HepG2 (cell line): ENCODE results near the gene SNAP25. TPM values are rescaled to one million over a fixed set of nuclear protein-coding genes. Genes with fewer than 3 reads are reported as not detected.

Experiments used
- ATF3 ChIP-seq: sonication (generic); formaldehyde crosslinking; IDR thresholded peaks from 2 replicates; pipeline ENCODE4 v1.4.0; 2020; ENCODE audit warnings: missing genetic modification reagents
- ATM ChIP-seq: fragments of 450-650 bp; IDR thresholded peaks from 2 replicates; pipeline ENCODE4 v1.7.1; 2017; ENCODE audit warnings: mild to moderate bottlenecking, borderline replicate concordance
- BATF2 ChIP-seq: sonication (generic); formaldehyde crosslinking; IDR thresholded peaks from 2 replicates; pipeline ENCODE4 v1.8.0; 2022; ENCODE audit warnings: mild to moderate bottlenecking, missing genetic modification reagents, moderate library complexity
- GATAD2A ChIP-seq: IDR thresholded peaks from 2 replicates; pipeline ENCODE4 v1.6.1; 2016
- HMG20A ChIP-seq: IDR thresholded peaks from 2 replicates; pipeline ENCODE4 v1.6.1; 2016; ENCODE audit warnings: borderline replicate concordance
- KDM1A ChIP-seq: IDR thresholded peaks from 2 replicates; pipeline ENCODE4 v1.6.1; 2016; ENCODE audit warnings: missing compliant biosample characterization
- MTF2 ChIP-seq: sonication (generic); formaldehyde crosslinking; IDR thresholded peaks from 2 replicates; pipeline ENCODE4 v1.5.0; 2020; ENCODE audit warnings: missing genetic modification reagents, borderline replicate concordance
- NRL ChIP-seq: sonication (generic); formaldehyde crosslinking; IDR thresholded peaks from 2 replicates; pipeline ENCODE4 v1.5.0; 2020; ENCODE audit warnings: missing genetic modification reagents, mild to moderate bottlenecking, moderate library complexity, borderline replicate concordance
- SMARCE1 ChIP-seq: fragments of 450-650 bp; IDR thresholded peaks from 2 replicates; pipeline ENCODE4 v1.6.1; 2017; ENCODE audit warnings: borderline replicate concordance
- SRSF4 ChIP-seq: fragments of 200-400 bp; formaldehyde crosslinking; IDR thresholded peaks from one replicate; pipeline ENCODE4 v1.6.1; 2018; ENCODE audit warnings: mild to moderate bottlenecking, low read depth, low read length, moderate library complexity; ENCODE audit not compliant: poor library complexity, severe bottlenecking
- ZBTB33 ChIP-seq: sonication (generic); formaldehyde crosslinking; IDR thresholded peaks from 2 replicates; pipeline ENCODE4 v1.4.0; 2020; ENCODE audit warnings: missing genetic modification reagents
- ZBTB37 ChIP-seq: sonication (generic); formaldehyde crosslinking; IDR thresholded peaks from 2 replicates; pipeline ENCODE4 v1.4.0; 2020; ENCODE audit warnings: mild to moderate bottlenecking, missing genetic modification reagents
- ZBTB38 ChIP-seq: sonication (generic); formaldehyde crosslinking; IDR thresholded peaks from 2 replicates; pipeline ENCODE4 v1.5.1; 2020; ENCODE audit warnings: mild to moderate bottlenecking, missing genetic modification reagents
- ZFP37 ChIP-seq: sonication (generic); formaldehyde crosslinking; IDR thresholded peaks from 2 replicates; pipeline ENCODE4 v1.4.0; 2020; ENCODE audit warnings: missing genetic modification reagents, borderline replicate concordance
- ZKSCAN5 ChIP-seq: sonication (generic); formaldehyde crosslinking; IDR thresholded peaks from 2 replicates; pipeline ENCODE4 v1.5.1; 2020; ENCODE audit warnings: mild to moderate bottlenecking, missing genetic modification reagents
- ZNF180 ChIP-seq: sonication (generic); formaldehyde crosslinking; IDR thresholded peaks from 2 replicates; pipeline ENCODE4 v1.4.0; 2020; ENCODE audit warnings: low read depth, missing genetic modification reagents, borderline replicate concordance
- ZNF337 ChIP-seq: sonication (generic); formaldehyde crosslinking; IDR thresholded peaks from 2 replicates; pipeline ENCODE4 v1.5.1; 2020; ENCODE audit warnings: missing genetic modification reagents, low read depth, mild to moderate bottlenecking, borderline replicate concordance
- ZNF33A ChIP-seq: sonication (generic); formaldehyde crosslinking; IDR thresholded peaks from 2 replicates; pipeline ENCODE4 v1.5.1; 2020; ENCODE audit warnings: missing genetic modification reagents, mild to moderate bottlenecking, moderate library complexity, borderline replicate concordance
- ZNF609 ChIP-seq: sonication (generic); formaldehyde crosslinking; IDR thresholded peaks from 2 replicates; pipeline ENCODE4 v1.4.0; 2020; ENCODE audit warnings: mild to moderate bottlenecking, missing genetic modification reagents, borderline replicate concordance
- polyA plus RNA-seq, 8 experiments: library from polyadenylated mRNA; depleted of rRNA in 3 of 8; stranded (reverse) in 7 of 8; unstranded in 1 of 8; fragments of >200 nt; fragmentation: Illumina TruSeq in 4 of 8; extraction: Trizol in 4 of 8; gene quantifications; 2 replicates each; pipeline versions ENCODE4 v1.2.1 to v1.2.3, GENCODE V29; 2011 to 2016; ENCODE audit warnings: low read depth in 4 of 8, missing spikeins in 1 of 8, mixed read lengths in 1 of 8; ENCODE audit not compliant: insufficient read depth in 1 of 8
- total RNA-seq, 5 experiments: library from RNA; depleted of rRNA; stranded (reverse); fragments of >200 nt; fragmentation: Illumina TruSeq; extraction: Trizol; gene quantifications; 2 replicates each; pipeline ENCODE4 v1.2.3, GENCODE V29; 2016; ENCODE audit warnings: low read depth in 1 of 5

Gene SNAP25
- total and polyA plus RNA-seq, 2 of the 13 experiments (the other 11 are each of a cell fraction or from before 2014, with no cell fraction given), result not detected

GRCh38 chr20:10263385-10264165 lies 44.9 kb downstream of the SNAP25 start (continued):
- TF ChIP-seq KDM1A (peak; percentile 92), ZNF337 (CRISPR knock-in tag) (peak; percentile 81; the same call in 1 of the 2 replicates), MTF2 (CRISPR knock-in tag) (no peak), BATF2 (CRISPR knock-in tag) (no peak), ZNF33A (CRISPR knock-in tag) (no peak), ZNF609 (CRISPR knock-in tag) (peak; percentile 99), GATAD2A (CRISPR knock-in tag) (peak; percentile 100), ATF3 (peak; percentile 54; the same call in 1 of the 2 replicates), ATM (no peak), ZKSCAN5 (CRISPR knock-in tag) (no peak), SRSF4 (no peak), ZBTB38 (CRISPR knock-in tag) (no peak), SMARCE1 (no peak), ZBTB33 (0 out of 2 replicates have a peak, but pooled peaks have one; percentile 13), HMG20A (CRISPR knock-in tag) (peak; percentile 99), ZFP37 (peak; percentile 72; the same call in 1 of the 2 replicates), ZBTB37 (CRISPR knock-in tag) (peak; percentile 99), NRL (CRISPR knock-in tag) (no peak), ZNF180 (CRISPR knock-in tag) (0 out of 2 replicates have a peak, but pooled peaks have one; percentile 14)
